DND-41 (cell line): ENCODE data around the gene CDH5.

Experiments used
- ATAC-seq: fragments of 200-7000 bp; cut with Tn5 transposase; 3 replicates; pipeline ENCODE4 v1.9.1; 2021; ENCODE audit warnings: low read depth; ENCODE audit not compliant: insufficient read depth
- DNase-seq: peaks from one replicate; pipeline ENCODE4 v3.0.0-alpha.2; 2020
- H2AFZ ChIP-seq: 2 replicates; pipeline ENCODE4 v1.6.0; 2012; ENCODE audit warnings: low read depth, low read length
- H3K27ac ChIP-seq: 2 replicates; pipeline ENCODE4 v1.5.1; 2012; ENCODE audit warnings: low read length, inconsistent platforms
- H3K27me3 ChIP-seq: fragments of 200-600 bp; sonication (generic); 2 replicates; pipeline ENCODE4 v1.6.0; 2012; ENCODE audit warnings: low read length, mild to moderate bottlenecking, inconsistent platforms; ENCODE audit not compliant: insufficient read depth, poor library complexity
- H3K36me3 ChIP-seq: 2 replicates; pipeline ENCODE4 v1.5.1; 2012; ENCODE audit warnings: low read length, inconsistent platforms; ENCODE audit not compliant: insufficient read depth
- H3K4me1 ChIP-seq: 2 replicates; pipeline ENCODE4 v1.5.1; 2012; ENCODE audit warnings: mild to moderate bottlenecking, low read length; ENCODE audit not compliant: insufficient read depth
- H3K4me2 ChIP-seq: 2 replicates; pipeline ENCODE4 v1.6.0; 2012; ENCODE audit warnings: mild to moderate bottlenecking, moderate library complexity, low read length, inconsistent platforms; ENCODE audit not compliant: insufficient read depth
- H3K4me3 ChIP-seq, 2 experiments: fragments of 200-600 bp in 1 of 2; shearing (Covaris generic) in 1 of 2; 2 replicates each; pipeline ENCODE4 v1.5.1; 2012 to 2016; ENCODE audit warnings: inconsistent platforms in 2 of 2, low read length in 2 of 2, mild to moderate bottlenecking in 2 of 2, low read depth in 1 of 2, moderate library complexity in 1 of 2
- H3K79me2 ChIP-seq: 2 replicates; pipeline ENCODE4 v1.6.0; 2012; ENCODE audit warnings: low read length, inconsistent platforms; ENCODE audit not compliant: insufficient read depth
- H3K9ac ChIP-seq: 2 replicates; pipeline ENCODE4 v1.6.0; 2012; ENCODE audit warnings: low read depth, mild to moderate bottlenecking, inconsistent platforms, low read length, moderate library complexity
- H3K9me3 ChIP-seq: 2 replicates; pipeline ENCODE4 v1.5.1; 2012; ENCODE audit warnings: low read length, moderate library complexity, mild to moderate bottlenecking, inconsistent platforms; ENCODE audit not compliant: insufficient read depth, severe bottlenecking
- H4K20me1 ChIP-seq: 2 replicates; pipeline ENCODE4 v1.6.0; 2012; ENCODE audit warnings: low read length; ENCODE audit not compliant: insufficient read depth
- CTCF ChIP-seq: IDR thresholded peaks from 2 replicates; pipeline ENCODE4 v1.5.1; 2012; ENCODE audit warnings: borderline replicate concordance, low read length, moderate library complexity, mild to moderate bottlenecking; ENCODE audit not compliant: poor library complexity, severe bottlenecking; ENCODE audit errors: extremely low read depth
- EZH2 ChIP-seq: IDR thresholded peaks from 3 replicates; pipeline ENCODE4 v1.6.1; 2012; ENCODE audit warnings: borderline replicate concordance, low read depth, mild to moderate bottlenecking, moderate library complexity, low read length, inconsistent platforms; ENCODE audit not compliant: severe bottlenecking

The CDH5 gene

GRCh38 chr16:66370786-66371684 lies 4.5 kb downstream of the CDH5 start:
- Histone ChIP-seq H3K36me3 (no peaks in the 10 kb centered on the region), H2AFZ (no peak overlapping the region), H3K27me3 (no peaks in the 10 kb centered on the region), H4K20me1 (0 out of 2 replicates have a peak, but pooled peaks cover under 1% of the 10 kb centered on the region), H3K79me2 (no peaks in the 10 kb centered on the region), H3K4me2 (no peak overlapping the region), H3K4me1 (no peaks in the 10 kb centered on the region), H3K9ac (no peak overlapping the region), H3K27ac (no peak overlapping the region), H3K4me3 (no peak overlapping the region), H3K9me3 (no peaks in the 10 kb centered on the region)
- DNase-seq (no peak), ATAC-seq (no peak)
- TF ChIP-seq CTCF (no peak), EZH2 (no peak)

- Histone ChIP-seq H3K4me2 (no peak overlapping the region), H3K27me3 (no peaks in the 10 kb centered on the region), H3K36me3 (no peaks in the 10 kb centered on the region), H2AFZ (no peak overlapping the region), H3K9me3 (no peaks in the 10 kb centered on the region), H4K20me1 (no peaks in the 10 kb centered on the region), H3K9ac (no peak overlapping the region), H3K79me2 (no peaks in the 10 kb centered on the region), H3K4me3 (no peak overlapping the region), H3K27ac (no peak overlapping the region), H3K4me1 (no peaks in the 10 kb centered on the region)
- no peak for ATAC-seq
- DNase-seq = no peak
- no peak for TF ChIP-seq CTCF
- TF ChIP-seq EZH2 = no peak
Measured at GRCh38 chr16:66372078-66372897, 5.8 kb downstream of the CDH5 start.

GRCh38 chr16:66372898-66373155 lies 6.3 kb downstream of the CDH5 start:
- no peaks in the 10 kb centered on the region for H3K27me3 ChIP-seq
- H3K9me3 ChIP-seq = no peaks in the 10 kb centered on the region
- ATAC-seq (no peak), DNase-seq (no peak)
- H3K4me1 ChIP-seq = no peaks in the 10 kb centered on the region
- no peak overlapping the region for H3K4me2 ChIP-seq
- H3K27ac ChIP-seq = no peak overlapping the region
- no peak overlapping the region for H3K9ac ChIP-seq
- H4K20me1 ChIP-seq = no peaks in the 10 kb centered on the region
- no peaks in the 10 kb centered on the region for H3K79me2 ChIP-seq
- TF ChIP-seq CTCF = no peak
- no peak for TF ChIP-seq EZH2
- no peaks in the 10 kb centered on the region for H3K36me3 ChIP-seq
- no peak overlapping the region for H2AFZ ChIP-seq
- no peak overlapping the region for H3K4me3 ChIP-seq
